Activated T-cell treated with anti-CD3 and anti-CD28 coated beads for 4 hours (primary cell): ENCODE measurements around the gene SAMD15.
"Not testable (repeated sequence)": the region's sequence is repeated elsewhere in the genome, so short reads cannot be mapped to it uniquely, and the experiment has no call there.

Experiments
- DNase-seq: peaks from one replicate; pipeline ENCODE4 v3.0.0-alpha.2; 2020

Gene SAMD15

GRCh38 chr14:77375973-77376770, 1.0 kb upstream of the SAMD15 start:
- DNase-seq: peak; percentile 7

- DNase-seq: no peak
These were observed 294 bp downstream of the SAMD15 start for GRCh38 chr14:77377502-77377844.

GRCh38 chr14:77378701-77379100, 1.5 kb downstream of the SAMD15 start:
- DNase-seq: no peak

- DNase-seq: no peak
These were observed 13.0 kb downstream of the SAMD15 start for GRCh38 chr14:77390188-77390587.

- no peak for DNase-seq
These were observed 23.0 kb downstream of the SAMD15 start for GRCh38 chr14:77400216-77400615.

- no peak for DNase-seq
These were observed 26.6 kb downstream of the SAMD15 start for GRCh38 chr14:77403768-77404167.

- DNase-seq: no peak
These were observed 28.9 kb downstream of the SAMD15 start for GRCh38 chr14:77406086-77406485.

GRCh38 chr14:77406718-77407117, 29.5 kb downstream of the SAMD15 start:
- DNase-seq: no peak

GRCh38 chr14:77407158-77407557, 30.0 kb downstream of the SAMD15 start:
- no peak for DNase-seq

- no peak for DNase-seq
These were observed 32.0 kb downstream of the SAMD15 start for GRCh38 chr14:77409131-77409533.

GRCh38 chr14:77415403-77416030, 38.3 kb downstream of the SAMD15 start:
- DNase-seq: not testable (repeated sequence)

- DNase-seq: not testable (repeated sequence)
These were observed 38.9 kb downstream of the SAMD15 start for GRCh38 chr14:77416098-77416497.

- no peak for DNase-seq
These were observed 39.7 kb downstream of the SAMD15 start for GRCh38 chr14:77416836-77417235.

- no peak for DNase-seq
These were observed 44.0 kb downstream of the SAMD15 start for GRCh38 chr14:77421201-77421600.

- DNase-seq: no peak
These were observed 46.2 kb downstream of the SAMD15 start, which contains the start of gene NOXRED1 for GRCh38 chr14:77423423-77423822. NOXRED1 (minus strand) TSS chr14:77423523; CDS start chr14:77422889, 634 bp downstream.

GRCh38 chr14:77424862-77425261, 47.7 kb downstream of the SAMD15 start:
- no peak for DNase-seq

- DNase-seq: no peak
These were observed 49.2 kb downstream of the SAMD15 start for GRCh38 chr14:77426396-77426795.

- no peak for DNase-seq
These were observed 58.9 kb downstream of the SAMD15 start for GRCh38 chr14:77436042-77436441.

GRCh38 chr14:77438596-77438995, 61.4 kb downstream of the SAMD15 start:
- DNase-seq: no peak

- DNase-seq: no peak
These were observed 62.7 kb downstream of the SAMD15 start for GRCh38 chr14:77439861-77440260.
